Left lung (tissue), 10 donors: ENCODE results near the gene TRIM59. TPM values are rescaled to one million over a fixed set of nuclear protein-coding genes. Genes with fewer than 3 reads are reported as not detected.
A peak's percentile ranks its signal among the peaks of the same experiment; 100 is the strongest.

Experiments
- ATAC-seq: fragments of 200-7000 bp; cut with Tn5 transposase; one replicate; pipeline ENCODE4 v1.9.1; 2020; ENCODE audit warnings: moderate library complexity
- DNase-seq, 4 donors: peaks; one replicate each; pipeline ENCODE4 v3.0.0-alpha.2; 2013 to 2020
- H3K27ac ChIP-seq, 2 donors: fragments of 200-600 bp; sonication (generic) in 1 of 2; one replicate each; pipeline versions ENCODE4 v1.5.0 to v1.8.0; 2020 to 2021
- H3K27me3 ChIP-seq, 2 donors: fragments of 200-600 bp; sonication (generic) in 1 of 2; one replicate each; pipeline versions ENCODE4 v1.5.0 to v1.8.0; 2020 to 2021
- H3K36me3 ChIP-seq, 2 donors: fragments of 200-600 bp; sonication (generic) in 1 of 2; one replicate each; pipeline versions ENCODE4 v1.5.0 to v1.8.0; 2020 to 2021
- H3K4me1 ChIP-seq, 2 donors: fragments of 200-600 bp; one replicate each; pipeline ENCODE4 v1.8.0; 2021
- H3K4me3 ChIP-seq, 2 donors: fragments of 200-600 bp; sonication (generic) in 1 of 2; one replicate each; pipeline versions ENCODE4 v1.5.0 to v1.8.0; 2020 to 2021; ENCODE audit warnings: mild to moderate bottlenecking in 1 of 2
- H3K9me3 ChIP-seq, 2 donors: fragments of 200-600 bp; sonication (generic) in 1 of 2; one replicate each; pipeline versions ENCODE4 v1.5.0 to v1.8.0; 2020 to 2021
- intact Hi-C, 2 donors: fragments of 100-400 bp; cut with DNase I; formaldehyde crosslinking; loops; one replicate each; pipeline versions ENCODE4 v1.11.2 to v1.14.2; 2022
- microRNA-seq, 2 donors: library from miRNA; unstranded; fragments of <30 nt; microRNA quantifications; one replicate each; pipeline ENCODE4, GENCODE V29; 2019
- polyA plus RNA-seq, 6 donors: library from polyadenylated mRNA; unstranded; fragments of 120-200 nt; gene quantifications; one replicate each; pipeline ENCODE4 v1.2.1, GENCODE V29; 2013; ENCODE audit not compliant: insufficient read length in 6 of 6
- total RNA-seq, 2 donors: library from RNA; stranded (reverse); fragmentation: NEBNext Ultra II Directional; extraction: Animal tissue kit (Norgen Biotek cat#: 25700); gene quantifications; one replicate each; pipeline ENCODE4 v1.2.1, GENCODE V29; 2021
- TF ChIP-seq, protein P1 (sequence below), 2 donors: fragments of 200-600 bp; sonication (generic) in 1 of 2; IDR thresholded peaks; one replicate each; pipeline versions ENCODE4 v1.5.0 to v1.8.0; 2021; ENCODE audit warnings: antibody characterized with exemption in 2 of 2
- donor health status: DM: no; HTN: yes; CAD: no.
- donor health status: DM: no; HTN: no; CAD: no.

TRIM59 gene
- total and polyA plus RNA-seq, 8 donors = 4.3 to 29.3 (median 20.6) TPM

GRCh38 chr3:160393346-160394008 is 56.1 kb downstream of the TRIM59 start:
- Histone ChIP-seq H3K36me3 (no peaks in the 10 kb centered on the region), H3K9me3 (no peaks in the 10 kb centered on the region), H3K4me1 (peaks cover 0 to 9% of the 10 kb centered on the region in 2 donors), H3K4me3 (no peak overlapping the region), H3K27ac (no peak overlapping the region), H3K27me3 (no peaks in the 10 kb centered on the region)
- DNase-seq = no peak
- intact Hi-C loops = no loop called here
- TF ChIP-seq, protein P1, sequence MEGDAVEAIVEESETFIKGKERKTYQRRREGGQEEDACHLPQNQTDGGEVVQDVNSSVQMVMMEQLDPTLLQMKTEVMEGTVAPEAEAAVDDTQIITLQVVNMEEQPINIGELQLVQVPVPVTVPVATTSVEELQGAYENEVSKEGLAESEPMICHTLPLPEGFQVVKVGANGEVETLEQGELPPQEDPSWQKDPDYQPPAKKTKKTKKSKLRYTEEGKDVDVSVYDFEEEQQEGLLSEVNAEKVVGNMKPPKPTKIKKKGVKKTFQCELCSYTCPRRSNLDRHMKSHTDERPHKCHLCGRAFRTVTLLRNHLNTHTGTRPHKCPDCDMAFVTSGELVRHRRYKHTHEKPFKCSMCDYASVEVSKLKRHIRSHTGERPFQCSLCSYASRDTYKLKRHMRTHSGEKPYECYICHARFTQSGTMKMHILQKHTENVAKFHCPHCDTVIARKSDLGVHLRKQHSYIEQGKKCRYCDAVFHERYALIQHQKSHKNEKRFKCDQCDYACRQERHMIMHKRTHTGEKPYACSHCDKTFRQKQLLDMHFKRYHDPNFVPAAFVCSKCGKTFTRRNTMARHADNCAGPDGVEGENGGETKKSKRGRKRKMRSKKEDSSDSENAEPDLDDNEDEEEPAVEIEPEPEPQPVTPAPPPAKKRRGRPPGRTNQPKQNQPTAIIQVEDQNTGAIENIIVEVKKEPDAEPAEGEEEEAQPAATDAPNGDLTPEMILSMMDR (IDR thresholded peaks at IDR 0.05) = no peak
- ATAC-seq = no peak

GRCh38 chr3:160392798-160393197 is 56.8 kb downstream of the TRIM59 start:
- Histone ChIP-seq H3K4me3 (no peak overlapping the region), H3K36me3 (no peaks in the 10 kb centered on the region), H3K27me3 (no peaks in the 10 kb centered on the region), H3K4me1 (peaks cover 0 to 2% of the 10 kb centered on the region in 2 donors), H3K9me3 (no peaks in the 10 kb centered on the region), H3K27ac (no peak overlapping the region)
- DNase-seq (no peak), ATAC-seq (no peak)
- intact Hi-C loops = no loop called here
- TF ChIP-seq, protein P1 (IDR thresholded peaks at IDR 0.05) = no peak

GRCh38 chr3:160390565-160391138 is 58.9 kb downstream of the TRIM59 start:
- intact Hi-C loops = no loop called here
- ATAC-seq (peak; percentile 14), DNase-seq (no peak)
- TF ChIP-seq, protein P1 (IDR thresholded peaks at IDR 0.05) = no peak
- no peaks in the 10 kb centered on the region for H3K4me1 ChIP-seq
- H3K27me3 ChIP-seq = no peaks in the 10 kb centered on the region
- H3K36me3 ChIP-seq = no peaks in the 10 kb centered on the region
- H3K4me3 ChIP-seq = no peak overlapping the region
- H3K9me3 ChIP-seq = no peaks in the 10 kb centered on the region
- H3K27ac ChIP-seq = no peak overlapping the region

Small RNAs within 50 kb of the gene (microRNA-seq; reads per million reads assigned to microRNA genes)
- gene MIR15B (2,035 to 2,270 reads per million in 2 donors), gene MIR16-2 (647 to 1,391 reads per million in 2 donors)

Other genes starting within 250 kb of the TRIM59 start
- gene C3orf80, start 224.4 kb downstream of the TRIM59 start, total RNA-seq = 1 to 10 TPM in 1 of 2 donors, under 1 TPM in 1; 0.55 to 1.9 TPM
- 1 to 10 TPM; 6.2 to 9.3 (median 7.9) TPM for gene C3orf80, start 224.4 kb downstream of the TRIM59 start, polyA plus RNA-seq
- gene IFT80, start 50.6 kb downstream of the TRIM59 start, total RNA-seq = 10 to 100 TPM; 27.9 to 45.0 TPM
- 10 to 100 TPM; 69.9 to 92.0 (median 78.7) TPM for gene IFT80, start 50.6 kb downstream of the TRIM59 start, polyA plus RNA-seq
- gene SMC4, start 50.1 kb downstream of the TRIM59 start, total RNA-seq = 10 to 100 TPM; 68.6 to 73.5 TPM
- 100 to 1,000 TPM; 127 to 224 (median 170) TPM for gene SMC4, start 50.1 kb downstream of the TRIM59 start, polyA plus RNA-seq
- 10 to 100 TPM; 50.9 to 56.8 TPM for gene KPNA4, start 115.8 kb upstream of the TRIM59 start, total RNA-seq
- gene KPNA4, start 115.8 kb upstream of the TRIM59 start, polyA plus RNA-seq = 10 to 100 TPM; 47.2 to 64.2 (median 59.7) TPM
- not detected for gene ARL14, start 227.4 kb upstream of the TRIM59 start, total RNA-seq
- not detected for gene ARL14, start 227.4 kb upstream of the TRIM59 start, polyA plus RNA-seq